ENCODE results near the gene VWA7.

The VWA7 gene

GRCh38 chr6:31723245-31723979 is 53.7 kb downstream of the VWA7 start, which contains the start of gene MPIG6B:
Gene MPIG6B, plus strand, starts transcription at chr6:31723373. Its CDS starts 11 bp downstream, at chr6:31723384.
- Histone ChIP-seq H3K9me3 (ENCODE audit: insufficient read depth, low read length) (no peaks in the 10 kb centered on the region), H3K36me3 (ENCODE audit: insufficient read depth, insufficient read length, low read length) (peaks cover 31% of the 10 kb centered on the region), H3K4me3 (ENCODE audit: insufficient read length, low read depth) (no peak within 1 kb of the TSS), H3K4me1 (ENCODE audit: insufficient read depth, insufficient read length) (no peaks in the 10 kb centered on the region), H3K27me3 (ENCODE audit: insufficient read depth, insufficient read length) (no peaks in the 10 kb centered on the region), H3K9ac (ENCODE audit: insufficient read length, low read depth) (no peak within 1 kb of the TSS)
- DNase-seq (ENCODE audit: low read depth, low spot score), result no peak
- no peak for TF ChIP-seq SUZ12 (IDR thresholded peaks at IDR 0.05; ENCODE audit: extremely low read depth, insufficient read depth, insufficient read length)
- TF ChIP-seq YY1 (IDR thresholded peaks at IDR 0.05; ENCODE audit: insufficient read depth, insufficient read length), result no peak
- no peak for TF ChIP-seq ZNF274 (IDR thresholded peaks at IDR 0.05; ENCODE audit: low read depth, low read length)

DNA sequence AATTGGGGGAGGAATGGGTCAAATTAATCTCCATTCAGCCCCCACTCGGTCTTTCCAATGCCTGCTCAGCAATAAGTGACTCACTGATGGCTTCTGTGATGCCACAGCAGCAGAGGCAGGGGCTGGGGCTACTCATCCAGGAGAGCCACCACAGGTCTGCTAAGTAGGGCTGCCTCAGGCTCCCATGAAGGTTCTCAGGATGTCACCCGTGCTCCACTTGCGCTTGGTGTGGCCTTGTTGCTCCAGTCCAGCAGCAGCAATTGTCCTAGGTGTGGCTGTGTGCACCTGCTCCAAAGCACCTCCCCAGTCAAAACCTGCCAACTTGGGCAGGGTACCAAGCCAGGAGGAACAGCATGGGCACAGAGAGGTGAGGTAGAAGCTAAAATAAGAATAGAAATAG is 55.0 kb downstream of the VWA7 start:
- no peak for DNase-seq (ENCODE audit: low read depth, low spot score)
- H3K27me3 ChIP-seq (ENCODE audit: insufficient read depth, insufficient read length), result no peaks in the 10 kb centered on the region
- H3K4me3 ChIP-seq (ENCODE audit: insufficient read length, low read depth), result no peak overlapping the region
- TF ChIP-seq SUZ12 (IDR thresholded peaks at IDR 0.05; ENCODE audit: extremely low read depth, insufficient read depth, insufficient read length) (no peak), YY1 (IDR thresholded peaks at IDR 0.05; ENCODE audit: insufficient read depth, insufficient read length) (no peak), ZNF274 (IDR thresholded peaks at IDR 0.05; ENCODE audit: low read depth, low read length) (no peak)
- no peaks in the 10 kb centered on the region for H3K9me3 ChIP-seq (ENCODE audit: insufficient read depth, low read length)
- H3K9ac ChIP-seq (ENCODE audit: insufficient read length, low read depth), result no peak overlapping the region
- no peaks in the 10 kb centered on the region for H3K4me1 ChIP-seq (ENCODE audit: insufficient read depth, insufficient read length)
- peaks cover 19% of the 10 kb centered on the region for H3K36me3 ChIP-seq (ENCODE audit: insufficient read depth, insufficient read length, low read length)

GRCh38 chr6:31721351-31722020 is 55.6 kb downstream of the VWA7 start, which contains the start of gene LY6G6C:
Gene LY6G6C, minus strand, starts transcription at chr6:31721746. Its CDS starts 67 bp downstream, at chr6:31721679.
- TF ChIP-seq SUZ12 (IDR thresholded peaks at IDR 0.05; ENCODE audit: extremely low read depth, insufficient read depth, insufficient read length) (no peak), YY1 (IDR thresholded peaks at IDR 0.05; ENCODE audit: insufficient read depth, insufficient read length) (no peak), ZNF274 (IDR thresholded peaks at IDR 0.05; ENCODE audit: low read depth, low read length) (no peak)
- no peak for DNase-seq (ENCODE audit: low read depth, low spot score)
- H3K27me3 ChIP-seq (ENCODE audit: insufficient read depth, insufficient read length), result no peaks in the 10 kb centered on the region
- no peak within 1 kb of the TSS for H3K4me3 ChIP-seq (ENCODE audit: insufficient read length, low read depth)
- no peak within 1 kb of the TSS for H3K9ac ChIP-seq (ENCODE audit: insufficient read length, low read depth)
- no peaks in the 10 kb centered on the region for H3K4me1 ChIP-seq (ENCODE audit: insufficient read depth, insufficient read length)
- peaks cover 12% of the 10 kb centered on the region for H3K36me3 ChIP-seq (ENCODE audit: insufficient read depth, insufficient read length, low read length)
- no peaks in the 10 kb centered on the region for H3K9me3 ChIP-seq (ENCODE audit: insufficient read depth, low read length)

DNA sequence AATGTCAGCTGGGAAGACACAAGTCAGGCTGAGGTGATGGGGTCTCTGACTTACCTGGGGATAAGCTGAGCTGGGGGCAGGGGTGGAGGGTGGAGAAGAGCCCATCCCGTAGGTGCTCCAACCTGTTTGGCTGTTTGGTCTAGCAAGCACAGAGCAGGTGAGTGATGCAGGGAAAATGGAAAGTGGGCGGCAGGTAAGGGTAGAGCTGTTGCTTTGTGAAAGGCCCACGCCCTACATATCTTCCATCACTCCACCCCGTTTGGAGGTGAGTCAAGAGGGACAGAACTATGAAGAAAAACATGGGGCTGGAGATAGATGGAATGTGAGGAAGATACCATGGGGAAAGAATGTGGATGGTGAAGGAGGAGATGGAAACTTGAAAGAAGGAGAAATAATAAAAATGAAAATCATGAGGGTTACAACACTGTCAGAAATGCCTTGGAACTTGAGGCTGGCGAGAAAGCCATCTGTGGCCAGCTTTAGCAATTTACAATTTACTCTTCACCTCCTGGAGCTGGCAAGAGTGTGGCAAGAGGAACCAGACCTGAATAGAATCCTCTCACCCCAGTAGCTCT is 56.8 kb downstream of the VWA7 start:
- no peaks in the 10 kb centered on the region for H3K9me3 ChIP-seq (ENCODE audit: insufficient read depth, low read length)
- no peaks in the 10 kb centered on the region for H3K4me1 ChIP-seq (ENCODE audit: insufficient read depth, insufficient read length)
- no peak for DNase-seq (ENCODE audit: low read depth, low spot score)
- H3K9ac ChIP-seq (ENCODE audit: insufficient read length, low read depth), result no peak overlapping the region
- H3K36me3 ChIP-seq (ENCODE audit: insufficient read depth, insufficient read length, low read length), result peaks cover 2% of the 10 kb centered on the region
- no peak for TF ChIP-seq YY1 (IDR thresholded peaks at IDR 0.05; ENCODE audit: insufficient read depth, insufficient read length)
- TF ChIP-seq ZNF274 (IDR thresholded peaks at IDR 0.05; ENCODE audit: low read depth, low read length), result no peak
- TF ChIP-seq SUZ12 (IDR thresholded peaks at IDR 0.05; ENCODE audit: extremely low read depth, insufficient read depth, insufficient read length), result no peak
- H3K4me3 ChIP-seq (ENCODE audit: insufficient read length, low read depth), result no peak overlapping the region
- H3K27me3 ChIP-seq (ENCODE audit: insufficient read depth, insufficient read length), result no peaks in the 10 kb centered on the region

DNA sequence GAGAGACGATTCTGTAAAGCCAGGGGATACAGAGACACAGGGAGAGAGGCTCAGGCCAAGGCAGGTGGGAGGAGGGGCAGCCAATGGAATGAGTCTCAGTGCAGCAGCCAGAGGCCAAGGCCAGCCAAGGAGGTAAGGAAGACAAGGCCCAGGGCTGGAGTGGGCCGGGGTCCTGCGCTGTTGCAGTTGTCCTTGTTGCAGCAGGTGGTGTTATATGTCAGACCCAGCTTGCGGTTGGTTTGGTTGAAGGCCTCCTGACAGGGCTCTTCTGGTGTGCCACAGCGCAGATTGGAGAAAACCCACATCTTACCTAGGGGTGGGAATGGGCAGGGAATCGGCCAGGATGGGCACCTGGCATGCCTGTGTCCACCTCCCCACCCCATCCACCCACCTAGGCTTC is 58.1 kb downstream of the VWA7 start:
- no peaks in the 10 kb centered on the region for H3K27me3 ChIP-seq (ENCODE audit: insufficient read depth, insufficient read length)
- no peak for DNase-seq (ENCODE audit: low read depth, low spot score)
- H3K4me3 ChIP-seq (ENCODE audit: insufficient read length, low read depth), result no peak overlapping the region

DNA sequence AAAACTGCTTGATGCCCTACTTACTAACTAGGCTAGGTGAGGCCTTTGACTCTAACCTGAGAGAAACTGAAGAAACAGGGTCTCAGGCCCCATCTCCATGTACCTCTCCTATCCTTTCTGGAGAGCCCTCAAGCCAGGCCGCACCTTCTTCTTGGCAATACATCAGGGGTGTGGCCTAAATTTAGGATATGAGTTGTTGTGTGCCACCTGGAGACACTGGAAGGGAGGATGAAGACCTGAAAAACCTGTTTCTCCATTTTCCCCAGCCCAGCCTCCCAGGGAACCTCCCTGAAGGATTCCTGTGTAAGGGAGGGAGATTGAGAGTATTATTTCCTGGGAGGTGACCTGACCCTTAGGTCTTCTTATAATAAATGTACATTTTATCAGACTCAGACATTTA is 58.9 kb downstream of the VWA7 start:
- no peak for DNase-seq (ENCODE audit: low read depth, low spot score)
- Histone ChIP-seq H3K4me1 (ENCODE audit: insufficient read depth, insufficient read length) (peaks cover 6% of the 10 kb centered on the region), H3K27me3 (ENCODE audit: insufficient read depth, insufficient read length) (no peaks in the 10 kb centered on the region), H3K9me3 (ENCODE audit: insufficient read depth, low read length) (no peaks in the 10 kb centered on the region), H3K4me3 (ENCODE audit: insufficient read length, low read depth) (no peak overlapping the region), H3K36me3 (ENCODE audit: insufficient read depth, insufficient read length, low read length) (no peaks in the 10 kb centered on the region), H3K9ac (ENCODE audit: insufficient read length, low read depth) (no peak overlapping the region)
- TF ChIP-seq YY1 (IDR thresholded peaks at IDR 0.05; ENCODE audit: insufficient read depth, insufficient read length), result no peak

More for the DNA sequence above, 58.1 kb downstream of the VWA7 start:
- Histone ChIP-seq H3K9me3 (ENCODE audit: insufficient read depth, low read length) (no peaks in the 10 kb centered on the region), H3K9ac (ENCODE audit: insufficient read length, low read depth) (no peak overlapping the region), H3K4me1 (ENCODE audit: insufficient read depth, insufficient read length) (peaks cover 6% of the 10 kb centered on the region), H3K36me3 (ENCODE audit: insufficient read depth, insufficient read length, low read length) (peaks cover under 1% of the 10 kb centered on the region)
- no peak for TF ChIP-seq ZNF274 (IDR thresholded peaks at IDR 0.05; ENCODE audit: low read depth, low read length)
- no peak for TF ChIP-seq YY1 (IDR thresholded peaks at IDR 0.05; ENCODE audit: insufficient read depth, insufficient read length)
- no peak for TF ChIP-seq SUZ12 (IDR thresholded peaks at IDR 0.05; ENCODE audit: extremely low read depth, insufficient read depth, insufficient read length)
